DND-41 (cell line): Measurements from ENCODE around the gene SEPTIN10.

Source experiments
- ATAC-seq: fragments of 200-7000 bp; cut with Tn5 transposase; 3 replicates; pipeline ENCODE4 v1.9.1; 2021; ENCODE audit warnings: low read depth; ENCODE audit not compliant: insufficient read depth
- DNase-seq: peaks from one replicate; pipeline ENCODE4 v3.0.0-alpha.2; 2020
- H2AFZ ChIP-seq: 2 replicates; pipeline ENCODE4 v1.6.0; 2012; ENCODE audit warnings: low read depth, low read length
- H3K27ac ChIP-seq: 2 replicates; pipeline ENCODE4 v1.5.1; 2012; ENCODE audit warnings: low read length, inconsistent platforms
- H3K27me3 ChIP-seq: fragments of 200-600 bp; sonication (generic); 2 replicates; pipeline ENCODE4 v1.6.0; 2012; ENCODE audit warnings: low read length, mild to moderate bottlenecking, inconsistent platforms; ENCODE audit not compliant: insufficient read depth, poor library complexity
- H3K36me3 ChIP-seq: 2 replicates; pipeline ENCODE4 v1.5.1; 2012; ENCODE audit warnings: low read length, inconsistent platforms; ENCODE audit not compliant: insufficient read depth
- H3K4me1 ChIP-seq: 2 replicates; pipeline ENCODE4 v1.5.1; 2012; ENCODE audit warnings: mild to moderate bottlenecking, low read length; ENCODE audit not compliant: insufficient read depth
- H3K4me2 ChIP-seq: 2 replicates; pipeline ENCODE4 v1.6.0; 2012; ENCODE audit warnings: mild to moderate bottlenecking, moderate library complexity, low read length, inconsistent platforms; ENCODE audit not compliant: insufficient read depth
- H3K4me3 ChIP-seq, 2 experiments: fragments of 200-600 bp in 1 of 2; shearing (Covaris generic) in 1 of 2; 2 replicates each; pipeline ENCODE4 v1.5.1; 2012 to 2016; ENCODE audit warnings: inconsistent platforms in 2 of 2, low read length in 2 of 2, mild to moderate bottlenecking in 2 of 2, low read depth in 1 of 2, moderate library complexity in 1 of 2
- H3K79me2 ChIP-seq: 2 replicates; pipeline ENCODE4 v1.6.0; 2012; ENCODE audit warnings: low read length, inconsistent platforms; ENCODE audit not compliant: insufficient read depth
- H3K9ac ChIP-seq: 2 replicates; pipeline ENCODE4 v1.6.0; 2012; ENCODE audit warnings: low read depth, mild to moderate bottlenecking, inconsistent platforms, low read length, moderate library complexity
- H3K9me3 ChIP-seq: 2 replicates; pipeline ENCODE4 v1.5.1; 2012; ENCODE audit warnings: low read length, moderate library complexity, mild to moderate bottlenecking, inconsistent platforms; ENCODE audit not compliant: insufficient read depth, severe bottlenecking
- H4K20me1 ChIP-seq: 2 replicates; pipeline ENCODE4 v1.6.0; 2012; ENCODE audit warnings: low read length; ENCODE audit not compliant: insufficient read depth
- EZH2 ChIP-seq: IDR thresholded peaks from 3 replicates; pipeline ENCODE4 v1.6.1; 2012; ENCODE audit warnings: borderline replicate concordance, low read depth, mild to moderate bottlenecking, moderate library complexity, low read length, inconsistent platforms; ENCODE audit not compliant: severe bottlenecking
- TF ChIP-seq, protein P1 (sequence below): IDR thresholded peaks from 2 replicates; pipeline ENCODE4 v1.5.1; 2012; ENCODE audit warnings: borderline replicate concordance, low read length, moderate library complexity, mild to moderate bottlenecking; ENCODE audit not compliant: poor library complexity, severe bottlenecking; ENCODE audit errors: extremely low read depth

SEPTIN10 gene

DNA sequence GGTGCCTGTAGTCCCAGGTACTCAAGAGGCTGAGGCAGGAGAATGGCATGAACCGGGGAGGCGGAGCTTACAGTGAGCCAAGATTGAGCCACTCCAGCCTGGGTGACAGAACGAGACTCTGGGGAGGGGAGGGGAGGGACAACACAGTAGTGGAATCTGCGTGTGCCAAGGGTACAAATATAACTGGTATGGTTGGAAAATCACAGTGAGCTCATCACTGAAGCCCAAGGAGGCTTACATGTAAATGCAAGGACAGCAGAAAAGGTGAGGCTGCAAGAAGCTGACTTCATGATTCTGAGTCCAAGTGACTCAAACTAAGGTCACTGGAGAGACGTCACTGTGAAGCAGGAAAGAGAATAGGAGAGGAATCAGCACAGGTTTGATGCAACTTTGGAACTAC lies 9.2 kb downstream of the SEPTIN10 start:
- ATAC-seq (no peak), DNase-seq (no peak)
- H3K79me2 ChIP-seq: no peaks in the 10 kb centered on the region
- no peak overlapping the region for H3K4me2 ChIP-seq
- peaks cover 3% of the 10 kb centered on the region for H3K27me3 ChIP-seq
- H3K9ac ChIP-seq: no peak overlapping the region
- no peak overlapping the region for H3K27ac ChIP-seq
- TF ChIP-seq, protein P1, sequence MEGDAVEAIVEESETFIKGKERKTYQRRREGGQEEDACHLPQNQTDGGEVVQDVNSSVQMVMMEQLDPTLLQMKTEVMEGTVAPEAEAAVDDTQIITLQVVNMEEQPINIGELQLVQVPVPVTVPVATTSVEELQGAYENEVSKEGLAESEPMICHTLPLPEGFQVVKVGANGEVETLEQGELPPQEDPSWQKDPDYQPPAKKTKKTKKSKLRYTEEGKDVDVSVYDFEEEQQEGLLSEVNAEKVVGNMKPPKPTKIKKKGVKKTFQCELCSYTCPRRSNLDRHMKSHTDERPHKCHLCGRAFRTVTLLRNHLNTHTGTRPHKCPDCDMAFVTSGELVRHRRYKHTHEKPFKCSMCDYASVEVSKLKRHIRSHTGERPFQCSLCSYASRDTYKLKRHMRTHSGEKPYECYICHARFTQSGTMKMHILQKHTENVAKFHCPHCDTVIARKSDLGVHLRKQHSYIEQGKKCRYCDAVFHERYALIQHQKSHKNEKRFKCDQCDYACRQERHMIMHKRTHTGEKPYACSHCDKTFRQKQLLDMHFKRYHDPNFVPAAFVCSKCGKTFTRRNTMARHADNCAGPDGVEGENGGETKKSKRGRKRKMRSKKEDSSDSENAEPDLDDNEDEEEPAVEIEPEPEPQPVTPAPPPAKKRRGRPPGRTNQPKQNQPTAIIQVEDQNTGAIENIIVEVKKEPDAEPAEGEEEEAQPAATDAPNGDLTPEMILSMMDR: no peak
- TF ChIP-seq EZH2: no peak
- H3K36me3 ChIP-seq: no peaks in the 10 kb centered on the region
- no peak overlapping the region for H3K4me3 ChIP-seq
- H2AFZ ChIP-seq: no peak overlapping the region
- no peaks in the 10 kb centered on the region for H3K4me1 ChIP-seq
- no peaks in the 10 kb centered on the region for H3K9me3 ChIP-seq
- H4K20me1 ChIP-seq: no peaks in the 10 kb centered on the region

DNA sequence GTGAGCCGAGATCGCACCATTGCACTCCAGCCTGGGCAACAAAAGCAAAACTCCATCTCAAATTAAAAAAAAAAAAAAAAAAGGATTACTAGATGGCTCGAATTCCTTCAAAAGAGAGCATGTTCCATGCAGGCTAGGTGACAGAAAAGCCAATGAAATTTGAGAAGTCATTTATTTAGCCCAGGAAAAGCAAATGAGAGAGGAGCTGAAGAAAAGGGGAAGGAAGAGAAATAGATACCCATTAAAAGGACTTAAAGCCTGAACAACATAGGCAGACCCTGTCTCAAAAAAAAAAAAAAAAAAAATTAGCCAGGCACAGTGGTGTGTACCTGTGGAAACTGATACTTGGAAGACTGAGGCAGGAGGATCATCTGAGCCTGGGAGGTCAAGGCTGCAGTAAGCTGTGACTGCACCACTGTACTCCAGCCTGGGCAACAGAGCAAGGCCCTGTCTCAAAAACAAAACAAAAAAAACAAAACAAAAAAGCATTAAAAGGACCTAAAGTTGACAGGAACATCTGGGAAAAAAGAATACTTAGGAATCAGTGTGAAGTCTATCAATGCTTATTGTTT lies 11.1 kb downstream of the SEPTIN10 start:
- ATAC-seq (no peak), DNase-seq (no peak)
- TF ChIP-seq, protein P1: no peak
- TF ChIP-seq EZH2: no peak
- Histone ChIP-seq H3K27ac (no peak overlapping the region), H3K4me3 (no peak overlapping the region), H3K4me1 (no peaks in the 10 kb centered on the region), H2AFZ (no peak overlapping the region), H4K20me1 (no peaks in the 10 kb centered on the region), H3K27me3 (peaks cover 3% of the 10 kb centered on the region), H3K9ac (no peak overlapping the region), H3K36me3 (no peaks in the 10 kb centered on the region), H3K79me2 (no peaks in the 10 kb centered on the region), H3K9me3 (no peaks in the 10 kb centered on the region), H3K4me2 (no peak overlapping the region)

DNA sequence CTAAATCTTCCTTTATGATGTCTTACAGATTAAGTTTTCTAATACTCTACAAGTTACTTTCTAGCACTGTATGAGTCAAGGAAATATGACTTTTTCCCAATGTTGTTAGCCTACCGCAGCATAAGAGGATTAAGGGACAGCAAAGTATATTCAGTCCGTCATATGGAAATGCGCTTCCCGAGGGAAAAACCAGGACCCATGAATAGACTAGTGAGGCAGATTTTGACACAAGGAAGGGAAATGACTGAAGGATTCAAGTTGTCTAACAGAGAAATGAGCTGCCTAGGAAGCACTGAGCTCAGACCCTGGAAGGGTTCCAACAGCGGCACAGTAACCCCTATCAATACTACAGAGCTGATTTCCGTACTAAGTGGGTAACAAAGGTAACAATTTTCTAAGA lies 12.0 kb downstream of the SEPTIN10 start:
- Histone ChIP-seq H3K79me2 (no peaks in the 10 kb centered on the region), H4K20me1 (no peaks in the 10 kb centered on the region), H3K27me3 (peaks cover 3% of the 10 kb centered on the region), H3K9ac (no peak overlapping the region), H3K4me2 (no peak overlapping the region), H3K4me3 (no peak overlapping the region), H3K27ac (no peak overlapping the region), H3K9me3 (no peaks in the 10 kb centered on the region), H3K4me1 (no peaks in the 10 kb centered on the region), H3K36me3 (no peaks in the 10 kb centered on the region), H2AFZ (no peak overlapping the region)
- no peak for DNase-seq
- ATAC-seq: no peak
- TF ChIP-seq EZH2: no peak
- TF ChIP-seq, protein P1: no peak

DNA sequence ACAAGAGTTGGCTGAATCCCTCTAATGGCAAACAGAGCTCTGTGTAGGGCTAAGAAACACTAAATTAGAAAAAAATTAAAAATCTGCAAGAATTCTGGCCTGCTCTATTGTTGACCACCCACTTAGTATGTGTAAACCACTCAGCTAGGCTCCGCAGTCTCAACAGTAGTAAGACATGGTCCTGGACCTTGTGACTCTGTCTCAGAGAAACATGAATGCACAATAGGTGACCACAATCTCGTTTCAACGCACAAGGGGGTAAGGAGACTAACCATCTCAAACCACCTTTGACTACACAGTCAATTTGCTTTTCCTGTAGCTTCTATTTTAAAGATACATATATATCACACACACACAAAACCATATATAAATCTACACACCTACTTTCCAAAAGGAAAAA lies 16.5 kb downstream of the SEPTIN10 start:
- Histone ChIP-seq H3K4me2 (no peak overlapping the region), H3K36me3 (no peaks in the 10 kb centered on the region), H3K9ac (no peak overlapping the region), H4K20me1 (no peaks in the 10 kb centered on the region), H3K27me3 (peaks cover 6% of the 10 kb centered on the region), H3K4me3 (no peak overlapping the region), H3K79me2 (no peaks in the 10 kb centered on the region), H3K4me1 (no peaks in the 10 kb centered on the region), H2AFZ (no peak overlapping the region), H3K27ac (no peak overlapping the region), H3K9me3 (no peaks in the 10 kb centered on the region)
- TF ChIP-seq EZH2: no peak
- TF ChIP-seq, protein P1: no peak
- DNase-seq: no peak
- no peak for ATAC-seq
